C4-2B (cell line): Measurements from ENCODE around the gene LSAMP.

Experiments used
- ZFX ChIP-seq: fragments of 450-650 bp; IDR thresholded peaks from 2 replicates; pipeline ENCODE4 v1.6.1; 2017
- TF ChIP-seq, protein P1 (sequence below): fragments of 450-650 bp; conservative IDR thresholded peaks from 2 replicates; pipeline ENCODE4 v1.5.1; 2017; ENCODE audit warnings: mild to moderate bottlenecking

DNA sequence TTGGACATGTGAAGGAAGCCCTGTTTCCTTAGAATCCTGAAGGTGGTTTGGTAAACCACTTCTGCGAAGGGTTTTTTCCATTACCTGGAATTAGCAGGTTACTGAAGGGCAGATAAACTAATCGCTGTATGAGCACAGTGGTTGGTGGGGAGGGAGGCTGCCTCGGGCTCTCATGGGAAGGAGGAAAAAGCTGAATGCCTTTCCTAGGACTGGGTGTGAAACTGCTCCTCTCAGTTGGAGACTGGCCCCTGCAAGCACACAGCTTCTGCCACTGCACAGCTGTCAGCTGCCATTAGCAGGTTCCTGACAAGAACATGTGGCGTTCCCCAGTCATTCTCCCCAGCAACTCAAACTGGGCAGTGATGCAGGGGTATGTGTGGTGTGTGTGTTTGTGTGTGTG, 445.7 kb downstream of the LSAMP start:
- TF ChIP-seq, protein P1, sequence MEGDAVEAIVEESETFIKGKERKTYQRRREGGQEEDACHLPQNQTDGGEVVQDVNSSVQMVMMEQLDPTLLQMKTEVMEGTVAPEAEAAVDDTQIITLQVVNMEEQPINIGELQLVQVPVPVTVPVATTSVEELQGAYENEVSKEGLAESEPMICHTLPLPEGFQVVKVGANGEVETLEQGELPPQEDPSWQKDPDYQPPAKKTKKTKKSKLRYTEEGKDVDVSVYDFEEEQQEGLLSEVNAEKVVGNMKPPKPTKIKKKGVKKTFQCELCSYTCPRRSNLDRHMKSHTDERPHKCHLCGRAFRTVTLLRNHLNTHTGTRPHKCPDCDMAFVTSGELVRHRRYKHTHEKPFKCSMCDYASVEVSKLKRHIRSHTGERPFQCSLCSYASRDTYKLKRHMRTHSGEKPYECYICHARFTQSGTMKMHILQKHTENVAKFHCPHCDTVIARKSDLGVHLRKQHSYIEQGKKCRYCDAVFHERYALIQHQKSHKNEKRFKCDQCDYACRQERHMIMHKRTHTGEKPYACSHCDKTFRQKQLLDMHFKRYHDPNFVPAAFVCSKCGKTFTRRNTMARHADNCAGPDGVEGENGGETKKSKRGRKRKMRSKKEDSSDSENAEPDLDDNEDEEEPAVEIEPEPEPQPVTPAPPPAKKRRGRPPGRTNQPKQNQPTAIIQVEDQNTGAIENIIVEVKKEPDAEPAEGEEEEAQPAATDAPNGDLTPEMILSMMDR: no peak
- no peak for TF ChIP-seq ZFX
